Adrenal gland (tissue), 12 donors: ENCODE results near the gene NADSYN1. TPM values are rescaled to one million over a fixed set of nuclear protein-coding genes. Genes with fewer than 3 reads are reported as not detected.

ENCODE experiments used
- DNase-seq, 7 donors: peaks; one replicate each; pipeline ENCODE4 v3.0.0-alpha.2; 2019 to 2020
- H3K27ac ChIP-seq, 5 donors: fragments of 200-600 bp; sonication (generic) in 4 of 5; 1 replicate in 3 of 5; 2 replicates in 2 of 5; pipeline versions ENCODE4 v1.5.1 to v1.8.0; 2016 to 2020; ENCODE audit warnings: mild to moderate bottlenecking in 1 of 5
- H3K27me3 ChIP-seq: fragments of 200-600 bp; 2 replicates; pipeline ENCODE4 v1.8.0; 2021
- H3K36me3 ChIP-seq, 2 donors: fragments of 200-600 bp; replicated peaks in 1 of 2; 1 replicate in 1 of 2; 2 replicates in 1 of 2; pipeline versions ENCODE4 v1.5.1 to v1.8.0; 2018 to 2022
- H3K4me1 ChIP-seq, 2 donors: fragments of 200-600 bp; replicated peaks in 1 of 2; 1 replicate in 1 of 2; 2 replicates in 1 of 2; pipeline versions ENCODE4 v1.5.1 to v1.8.0; 2018 to 2021
- H3K4me3 ChIP-seq, 4 donors: fragments of 200-600 bp; sonication (generic) in 3 of 4; one replicate each; pipeline ENCODE4 v1.5.1; 2016 to 2018
- H3K9me3 ChIP-seq, 3 donors: fragments of 200-600 bp; sonication (generic) in 1 of 3; replicated peaks in 1 of 3; 1 replicate in 2 of 3; 2 replicates in 1 of 3; pipeline versions ENCODE4 v1.5.1 to v1.8.0; 2016 to 2021
- CTCF ChIP-seq, 6 experiments: fragments of 450-650 bp in 4 of 6; fragments of 200-600 bp in 2 of 6; sonication (generic) in 1 of 6; IDR thresholded peaks; 1 replicate in 5 of 6; 2 replicates in 1 of 6; pipeline versions ENCODE4 v1.5.1 to v1.8.0; 2016 to 2021; ENCODE audit warnings: antibody characterized with exemption in 6 of 6, mild to moderate bottlenecking in 2 of 6, moderate library complexity in 1 of 6
- POLR2A ChIP-seq, 2 donors: fragments of 450-650 bp; IDR thresholded peaks; one replicate each; pipeline ENCODE4 v1.6.1; 2017; ENCODE audit warnings: antibody characterized with exemption in 2 of 2, mild to moderate bottlenecking in 2 of 2, moderate library complexity in 1 of 2
- WGBS, 4 donors: extraction: QIAGEN DNeasy Blood & Tissue Kit in 2 of 4; methylation state at CpG; one replicate each; pipeline versions ENCODE4 v1.1.5 to v1.1.7; 2013 to 2017; 5-methylcytosine and 5-hydroxymethylcytosine counted together
- intact Hi-C, 2 donors: fragments of 100-400 bp; cut with DNase I; formaldehyde crosslinking; loops; one replicate each; pipeline versions ENCODE4 v1.14.1 to v1.15.0; 2022 to 2023
- polyA plus RNA-seq, 3 donors: library from polyadenylated mRNA; stranded (reverse); fragments of 200-250 nt in 2 of 3; fragments of 350-450 nt in 1 of 3; fragmentation: Illumina TruSeq in 1 of 3; extraction: RNeasy Lipid Tissue Mini Kit (QIAGEN cat#74804) in 1 of 3; gene quantifications; one replicate each; pipeline ENCODE4 v1.2.3, GENCODE V29; 2013 to 2014
- total RNA-seq, 9 donors: library from RNA; depleted of rRNA in 4 of 9; stranded (reverse); fragments of >200 nt in 4 of 9; fragments of 120-200 nt in 1 of 9; fragmentation: NEBNext Ultra II Directional in 1 of 9; extraction: Animal tissue kit (Norgen Biotek cat#: 25700) in 1 of 9; gene quantifications; one replicate each; pipeline versions ENCODE4 v1.1.0 to v1.2.4, GENCODE V29; 2013 to 2023
- donor health status: healthy with polysubstance abuse.
- donor health status: Bipolar disorder and iron deficiency.
- donor health status: DM: yes; HTN: yes; CAD: no.
- donor health status: DM: no; HTN: no; CAD: no.
- donor health status: DM: no; HTN: no; CAD: no.
- donor health status: DM: yes; HTN: yes; CAD: no.

NADSYN1 gene
- total and polyA plus RNA-seq, 12 donors, result 37.1 to 128 (median 58.5) TPM

GRCh38 chr11:71428861-71429435, 24.1 kb upstream of the NADSYN1 start:
- Histone ChIP-seq H3K9me3 (no peaks in the 10 kb centered on the region), H3K4me1 (peaks cover 26 to 30% of the 10 kb centered on the region in 2 donors), H3K27ac (peak overlapping the region in 4 of 5 donors; percentile 43 to 68 (median 55)), H3K36me3 (no peaks in the 10 kb centered on the region), H3K27me3 (no peaks in the 10 kb centered on the region), H3K4me3 (no peak overlapping the region)
- 40 to 43% (median 42%) methylated on average over 7 of the region's 7 CpGs for WGBS, 4 donors
- TF ChIP-seq CTCF (IDR thresholded peaks at IDR 0.05), result no peak
- TF ChIP-seq POLR2A (IDR thresholded peaks at IDR 0.05), result no peak
- intact Hi-C loops, result no loop called here
- DNase-seq, result peak; percentile 62 to 84 (median 73)

GRCh38 chr11:71429701-71430100, 23.3 kb upstream of the NADSYN1 start:
- Histone ChIP-seq H3K9me3 (no peaks in the 10 kb centered on the region), H3K36me3 (peaks cover 0 to 2% of the 10 kb centered on the region in 2 donors), H3K4me3 (no peak overlapping the region), H3K4me1 (peaks cover 26 to 30% of the 10 kb centered on the region in 2 donors), H3K27ac (peak overlapping the region in 3 of 5 donors; percentile 43 to 68 (median 62)), H3K27me3 (no peaks in the 10 kb centered on the region)
- TF ChIP-seq POLR2A (IDR thresholded peaks at IDR 0.05) (no peak), CTCF (IDR thresholded peaks at IDR 0.05) (no peak)
- intact Hi-C loops, result no loop called here
- DNase-seq, result no peak
- 77 to 81% (median 79%) methylated on average over 6 of the region's 6 CpGs for WGBS, 4 donors

GRCh38 chr11:71430166-71430565, 22.8 kb upstream of the NADSYN1 start:
- no peaks in the 10 kb centered on the region for H3K9me3 ChIP-seq
- no peak for TF ChIP-seq CTCF (IDR thresholded peaks at IDR 0.05)
- TF ChIP-seq POLR2A (IDR thresholded peaks at IDR 0.05), result no peak
- WGBS, 4 donors, result 82 to 95% (median 95%) methylated on average over 6 to 9 of the region's 9 CpGs
- H3K4me3 ChIP-seq, result no peak overlapping the region
- H3K36me3 ChIP-seq, result peaks cover 0 to 7% of the 10 kb centered on the region in 2 donors
- no peaks in the 10 kb centered on the region for H3K27me3 ChIP-seq
- intact Hi-C loops, result no loop called here
- peak overlapping the region in 1 of 5 donors; percentile 68 for H3K27ac ChIP-seq
- peaks cover 26 to 30% of the 10 kb centered on the region in 2 donors for H3K4me1 ChIP-seq
- no peak for DNase-seq

GRCh38 chr11:71431271-71431670, 21.7 kb upstream of the NADSYN1 start:
- Histone ChIP-seq H3K27me3 (no peaks in the 10 kb centered on the region), H3K4me1 (peaks cover 26 to 30% of the 10 kb centered on the region in 2 donors), H3K27ac (peak overlapping the region in 3 of 5 donors; percentile 48 to 89 (median 56)), H3K4me3 (no peak overlapping the region), H3K36me3 (peaks cover 0 to 9% of the 10 kb centered on the region in 2 donors), H3K9me3 (no peaks in the 10 kb centered on the region)
- DNase-seq, result no peak
- intact Hi-C loops, result no loop called here
- 52 to 55% (median 54%) methylated on average over 7 of the region's 7 CpGs for WGBS, 4 donors
- TF ChIP-seq POLR2A (IDR thresholded peaks at IDR 0.05) (no peak), CTCF (IDR thresholded peaks at IDR 0.05) (no peak)
